GM23338 (cell line): ENCODE measurements around the gene LDB3. TPM values are rescaled to one million over a fixed set of nuclear protein-coding genes. Genes with fewer than 3 reads are reported as not detected.

Experiments
- ATAC-seq: fragments of 200-7000 bp; cut with Tn5 transposase; 3 replicates; pipeline ENCODE4 v1.9.1; 2020
- DNase-seq: peaks from one replicate; pipeline ENCODE4 v3.0.0-alpha.2; 2015; ENCODE audit warnings: low spot score
- H2AFZ ChIP-seq: fragments of 200-600 bp; sonication (generic); 2 replicates; pipeline ENCODE4 v1.8.0; 2016; ENCODE audit warnings: antibody characterized with exemption, mild to moderate bottlenecking, moderate library complexity
- H3F3A ChIP-seq: fragments of 200-600 bp; sonication (generic); replicated peaks from 2 replicates; pipeline ENCODE4 v1.8.0; 2017; ENCODE audit warnings: antibody characterized with exemption, mixed run types, low read depth
- H3K27ac ChIP-seq: fragments of 200-600 bp; sonication (generic); 2 replicates; pipeline ENCODE4 v1.6.1; 2016; ENCODE audit warnings: low read depth
- H3K27me3 ChIP-seq: fragments of 200-600 bp; sonication (generic); 2 replicates; pipeline ENCODE4 v1.8.0; 2016; ENCODE audit warnings: mild to moderate bottlenecking, mixed run types, moderate library complexity; ENCODE audit not compliant: insufficient read depth
- H3K36me3 ChIP-seq: fragments of 200-600 bp; sonication (generic); 2 replicates; pipeline ENCODE4 v1.8.0; 2016; ENCODE audit warnings: mild to moderate bottlenecking; ENCODE audit not compliant: insufficient read depth
- H3K4me1 ChIP-seq: fragments of 200-600 bp; sonication (generic); 2 replicates; pipeline ENCODE4 v1.8.0; 2016; ENCODE audit warnings: mild to moderate bottlenecking, moderate library complexity; ENCODE audit not compliant: insufficient read depth
- H3K4me2 ChIP-seq: fragments of 200-600 bp; sonication (generic); 2 replicates; pipeline ENCODE4 v1.7.1; 2017; ENCODE audit warnings: mixed run types
- H3K4me3 ChIP-seq: fragments of 200-600 bp; sonication (generic); 2 replicates; pipeline ENCODE4 v1.6.1; 2016; ENCODE audit warnings: mixed run types
- H3K79me2 ChIP-seq: fragments of 200-600 bp; sonication (generic); replicated peaks from 2 replicates; pipeline ENCODE4 v1.8.0; 2017; ENCODE audit warnings: mild to moderate bottlenecking; ENCODE audit not compliant: insufficient read depth
- H3K9me2 ChIP-seq: fragments of 200-600 bp; sonication (generic); 2 replicates; pipeline ENCODE4 v1.8.0; 2017; ENCODE audit not compliant: insufficient read depth
- H4K20me1 ChIP-seq: fragments of 200-600 bp; sonication (generic); replicated peaks from 2 replicates; pipeline ENCODE4 v1.8.0; 2017; ENCODE audit warnings: mild to moderate bottlenecking; ENCODE audit not compliant: insufficient read depth
- H3K27ac Mint-ChIP-seq: 2 replicates; pipeline ENCODE4 v1.8.0; 2020; ENCODE audit warnings: inconsistent platforms, mild to moderate bottlenecking, moderate library complexity, mixed read lengths
- H3K27me3 Mint-ChIP-seq: 3 replicates; pipeline ENCODE4 v1.8.0; 2022; ENCODE audit warnings: low read depth, mild to moderate bottlenecking, moderate library complexity, mixed read lengths, inconsistent platforms; ENCODE audit not compliant: insufficient read depth, poor library complexity
- H3K36me3 Mint-ChIP-seq: 3 replicates; pipeline ENCODE4 v1.8.0; 2021; ENCODE audit warnings: low read depth, mild to moderate bottlenecking, inconsistent platforms, moderate library complexity, mixed read lengths
- H3K4me1 Mint-ChIP-seq: 3 replicates; pipeline ENCODE4 v1.8.0; 2020; ENCODE audit warnings: mild to moderate bottlenecking, inconsistent platforms, mixed read lengths
- H3K4me3 Mint-ChIP-seq: 3 replicates; pipeline ENCODE4 v1.8.0; 2021; ENCODE audit warnings: moderate library complexity, mild to moderate bottlenecking, inconsistent platforms, mixed read lengths
- H3K9me3 Mint-ChIP-seq: 3 replicates; pipeline ENCODE4 v1.8.0; 2020; ENCODE audit warnings: moderate library complexity, mild to moderate bottlenecking, inconsistent platforms, mixed read lengths
- CREB1 ChIP-seq: fragments of 250-450 bp; sonication (Bioruptor Pico); IDR thresholded peaks from 2 replicates; pipeline ENCODE4 v1.5.0; 2020; ENCODE audit warnings: low read depth, mild to moderate bottlenecking, moderate library complexity
- CTCF ChIP-seq, 2 experiments: fragments of 200-600 bp in 1 of 2; sonication (generic) in 1 of 2; conservative IDR thresholded peaks; 2 replicates each; pipeline versions ENCODE4 v1.5.1 to v1.6.1; 2016 to 2017; ENCODE audit warnings: antibody characterized with exemption in 2 of 2, low read depth in 2 of 2, mild to moderate bottlenecking in 2 of 2, moderate library complexity in 1 of 2
- ETS1 ChIP-seq: IDR thresholded peaks from 2 replicates; pipeline ENCODE4 v1.6.1; 2016; ENCODE audit warnings: antibody characterized with exemption
- EZH2 ChIP-seq: fragments of 200-600 bp; sonication (generic); IDR thresholded peaks from one replicate; pipeline ENCODE4 v1.8.0; 2017; ENCODE audit warnings: antibody characterized with exemption, mild to moderate bottlenecking, low read depth; ENCODE audit not compliant: unreplicated experiment
- EZH2phosphoT487 ChIP-seq: fragments of 200-600 bp; sonication (generic); IDR thresholded peaks from one replicate; pipeline ENCODE4 v1.8.1; 2018; ENCODE audit warnings: antibody characterized with exemption; ENCODE audit not compliant: unreplicated experiment
- JUNB ChIP-seq: IDR thresholded peaks from one replicate; pipeline ENCODE4 v1.6.1; 2016; ENCODE audit warnings: antibody characterized with exemption; ENCODE audit not compliant: unreplicated experiment
- NANOG ChIP-seq: IDR thresholded peaks from 2 replicates; pipeline ENCODE4 v1.6.1; 2016; ENCODE audit warnings: antibody characterized with exemption, borderline replicate concordance
- POLR2AphosphoS5 ChIP-seq: IDR thresholded peaks from 2 replicates; pipeline ENCODE4 v1.6.1; 2016; ENCODE audit warnings: antibody characterized with exemption, low read depth
- REST ChIP-seq: IDR thresholded peaks from one replicate; pipeline ENCODE4 v1.6.1; 2018; ENCODE audit warnings: antibody characterized with exemption; ENCODE audit not compliant: unreplicated experiment
- STAT1 ChIP-seq: IDR thresholded peaks from one replicate; pipeline ENCODE4 v1.6.1; 2016; ENCODE audit warnings: antibody characterized with exemption; ENCODE audit not compliant: unreplicated experiment
- ZNF114 ChIP-seq: fragments of 250-450 bp; sonication (Bioruptor Pico); IDR thresholded peaks from 2 replicates; pipeline ENCODE4 v1.5.0; 2020; ENCODE audit warnings: mild to moderate bottlenecking, moderate library complexity
- ZNF331 ChIP-seq: fragments of 250-450 bp; sonication (Bioruptor Pico); IDR thresholded peaks from 2 replicates; pipeline ENCODE4 v1.5.0; 2020; ENCODE audit warnings: low read depth, mild to moderate bottlenecking, moderate library complexity
- ZNF462 ChIP-seq: fragments of 250-450 bp; sonication (Bioruptor Pico); IDR thresholded peaks from 2 replicates; pipeline ENCODE4 v1.5.0; 2020; ENCODE audit warnings: mild to moderate bottlenecking, moderate library complexity
- polyA plus RNA-seq: library from polyadenylated mRNA; unstranded; fragments of >200 nt; fragmentation: Nextera tagmentation; extraction: Ambion mirVana; gene quantifications from 2 replicates; pipeline ENCODE4 v1.2.1, GENCODE V29; 2016
- total RNA-seq: library from RNA; depleted of rRNA; stranded (reverse); fragments of >200 nt; shearing (Covaris generic); gene quantifications from 2 replicates; pipeline ENCODE4 v1.2.3, GENCODE V29; 2014

Gene LDB3
- total and polyA plus RNA-seq, 2 experiments from 2014 or later: 0.14 to 0.16 TPM

GRCh38 chr10:86667421-86668181 is 710 bp upstream of the LDB3 start:
- TF ChIP-seq ZNF114 (CRISPR knock-in tag) (no peak), EZH2 (no peak), REST (no peak), ZNF331 (no peak), EZH2phosphoT487 (no peak), ETS1 (no peak), NANOG (no peak), ZNF462 (CRISPR knock-in tag) (no peak), CTCF (conservative IDR thresholded peaks at IDR 0.05; ENCODE audit: low read depth in 2 of 2) (no peak), CREB1 (CRISPR knock-in tag) (no peak), JUNB (no peak), POLR2AphosphoS5 (no peak), STAT1 (no peak)
- H2AFZ ChIP-seq: peak overlapping the region; percentile 38; the same call in 1 of the 2 replicates

More at GRCh38 chr10:86667421-86668181, 710 bp upstream of the LDB3 start:
- Histone ChIP-seq H3K79me2 (no peaks in the 10 kb centered on the region), H3K4me2 (no peak overlapping the region), H3K27me3 (no peaks in the 10 kb centered on the region), H3K36me3 (no peaks in the 10 kb centered on the region), H3K9me2 (no peaks in the 10 kb centered on the region), H3K4me3 (no peak overlapping the region), H3K27ac (no peak overlapping the region), H3F3A (no peaks in the 10 kb centered on the region), H3K4me1 (peaks cover 2% of the 10 kb centered on the region; the same call in 1 of the 2 replicates), H4K20me1 (no peaks in the 10 kb centered on the region)
- no peak for ATAC-seq
- H3K4me3 Mint-ChIP-seq: no peak overlapping the region
- peaks cover 43% of the 10 kb centered on the region for H3K4me1 Mint-ChIP-seq
- no peaks in the 10 kb centered on the region for H3K9me3 Mint-ChIP-seq
- peaks cover 6% of the 10 kb centered on the region for H3K27me3 Mint-ChIP-seq
- H3K27ac Mint-ChIP-seq: no peak overlapping the region
- no peaks in the 10 kb centered on the region for H3K36me3 Mint-ChIP-seq
- DNase-seq: no peak
